HepG2 (cell line): Measurements from ENCODE around the gene RCN1. TPM values are rescaled to one million over a fixed set of nuclear protein-coding genes. Genes with fewer than 3 reads are reported as not detected.

Experiments
- AHR ChIP-seq: IDR thresholded peaks from 2 replicates; pipeline ENCODE4 v1.6.1; 2018; ENCODE audit warnings: missing genetic modification reagents, missing compliant biosample characterization
- ARNT2 ChIP-seq: sonication (generic); formaldehyde crosslinking; IDR thresholded peaks from 2 replicates; pipeline ENCODE4 v1.8.0; 2022; ENCODE audit warnings: mild to moderate bottlenecking, low read depth, missing genetic modification reagents, moderate library complexity
- FOXO1 ChIP-seq: sonication (generic); formaldehyde crosslinking; IDR thresholded peaks from 2 replicates; pipeline ENCODE4 v1.4.0; 2020; ENCODE audit warnings: missing genetic modification reagents
- HOXA5 ChIP-seq: sonication (generic); formaldehyde crosslinking; IDR thresholded peaks from 2 replicates; pipeline ENCODE4 v1.4.0; 2020; ENCODE audit warnings: missing genetic modification reagents
- MAZ ChIP-seq, 2 experiments: sonication (generic) in 1 of 2; formaldehyde crosslinking in 1 of 2; IDR thresholded peaks; 2 replicates each; pipeline versions ENCODE4 v1.5.0 to v1.6.1; 2012 to 2020; ENCODE audit warnings: low read depth in 2 of 2, mild to moderate bottlenecking in 2 of 2, borderline replicate concordance in 1 of 2, improper control_type of control experiment in 1 of 2, low read length in 1 of 2, missing genetic modification reagents in 1 of 2, moderate library complexity in 1 of 2
- MTA1 ChIP-seq: sonication (generic); formaldehyde crosslinking; IDR thresholded peaks from 2 replicates; pipeline ENCODE4 v1.4.0; 2020; ENCODE audit warnings: missing genetic modification reagents, mild to moderate bottlenecking, borderline replicate concordance
- PCBP1 ChIP-seq: fragments of 200-400 bp; formaldehyde crosslinking; IDR thresholded peaks from 2 replicates; pipeline ENCODE4 v1.6.1; 2017; ENCODE audit warnings: mild to moderate bottlenecking, low read depth, low read length, borderline replicate concordance
- POGK ChIP-seq: sonication (generic); formaldehyde crosslinking; conservative IDR thresholded peaks from 2 replicates; pipeline ENCODE4 v1.8.0; 2022; ENCODE audit warnings: mild to moderate bottlenecking, moderate library complexity, missing genetic modification reagents
- RXRB ChIP-seq: IDR thresholded peaks from 2 replicates; pipeline ENCODE4 v1.6.1; 2016; ENCODE audit warnings: borderline replicate concordance, missing genetic modification reagents, missing compliant biosample characterization
- TFDP1 ChIP-seq: IDR thresholded peaks from 2 replicates; pipeline ENCODE4 v1.6.1; 2016; ENCODE audit warnings: missing compliant biosample characterization, missing genetic modification reagents, borderline replicate concordance
- THYN1 ChIP-seq: sonication (generic); formaldehyde crosslinking; IDR thresholded peaks from 2 replicates; pipeline ENCODE4 v1.8.1; 2023; ENCODE audit warnings: low read depth, mild to moderate bottlenecking, moderate library complexity, missing genetic modification reagents, borderline replicate concordance
- ZFP91 ChIP-seq: sonication (generic); formaldehyde crosslinking; IDR thresholded peaks from 2 replicates; pipeline ENCODE4 v1.9.0; 2022; ENCODE audit warnings: missing genetic modification reagents, mild to moderate bottlenecking, borderline replicate concordance
- ZNF224 ChIP-seq: sonication (generic); formaldehyde crosslinking; IDR thresholded peaks from 2 replicates; pipeline ENCODE4 v1.5.0; 2020; ENCODE audit warnings: mild to moderate bottlenecking, missing genetic modification reagents
- ZNF672 ChIP-seq: sonication (generic); formaldehyde crosslinking; IDR thresholded peaks from 2 replicates; pipeline ENCODE4 v1.8.1; 2022; ENCODE audit warnings: missing genetic modification reagents
- ZNF678 ChIP-seq: sonication (generic); formaldehyde crosslinking; IDR thresholded peaks from 2 replicates; pipeline ENCODE4 v1.4.0; 2020; ENCODE audit warnings: mild to moderate bottlenecking, missing genetic modification reagents
- ZNF773 ChIP-seq: sonication (generic); formaldehyde crosslinking; IDR thresholded peaks from 2 replicates; pipeline ENCODE4 v1.4.0; 2020; ENCODE audit warnings: missing genetic modification reagents, borderline replicate concordance
- polyA plus RNA-seq, 8 experiments: library from polyadenylated mRNA; depleted of rRNA in 3 of 8; stranded (reverse) in 7 of 8; unstranded in 1 of 8; fragments of >200 nt; fragmentation: Illumina TruSeq in 4 of 8; extraction: Trizol in 4 of 8; gene quantifications; 2 replicates each; pipeline versions ENCODE4 v1.2.1 to v1.2.3, GENCODE V29; 2011 to 2016; ENCODE audit warnings: low read depth in 4 of 8, missing spikeins in 1 of 8, mixed read lengths in 1 of 8; ENCODE audit not compliant: insufficient read depth in 1 of 8
- total RNA-seq, 5 experiments: library from RNA; depleted of rRNA; stranded (reverse); fragments of >200 nt; fragmentation: Illumina TruSeq; extraction: Trizol; gene quantifications; 2 replicates each; pipeline ENCODE4 v1.2.3, GENCODE V29; 2016; ENCODE audit warnings: low read depth in 1 of 5
- TF ChIP-seq, protein P1 (sequence below): sonication (generic); formaldehyde crosslinking; IDR thresholded peaks from 2 replicates; pipeline ENCODE4 v1.4.0; 2020; ENCODE audit warnings: missing genetic modification reagents
- TF ChIP-seq, protein P2 (sequence below): sonication (generic); formaldehyde crosslinking; IDR thresholded peaks from 2 replicates; pipeline ENCODE4 v1.4.0; 2020; ENCODE audit warnings: mild to moderate bottlenecking, missing genetic modification reagents

Gene RCN1
- total and polyA plus RNA-seq, 2 of the 13 experiments (the other 11 are each of a cell fraction or from before 2014, with no cell fraction given), result 22.0 to 28.5 TPM

GRCh38 chr11:32090545-32091370 lies at the start of gene RCN1 (continued):
- no peak for TF ChIP-seq POGK
- TF ChIP-seq HOXA5 (CRISPR knock-in tag), result no peak
- TF ChIP-seq PCBP1, result no peak
- TF ChIP-seq MAZ (IDR thresholded peaks at IDR 0.05; ENCODE audit: borderline replicate concordance, low read depth, low read length), result no peak
- TF ChIP-seq MAZ (CRISPR knock-in tag; IDR thresholded peaks at IDR 0.05; ENCODE audit: low read depth), result peak; percentile 17; the same call in 1 of the 2 replicates
- TF ChIP-seq RXRB (CRISPR knock-in tag), result no peak
- TF ChIP-seq, protein P1, sequence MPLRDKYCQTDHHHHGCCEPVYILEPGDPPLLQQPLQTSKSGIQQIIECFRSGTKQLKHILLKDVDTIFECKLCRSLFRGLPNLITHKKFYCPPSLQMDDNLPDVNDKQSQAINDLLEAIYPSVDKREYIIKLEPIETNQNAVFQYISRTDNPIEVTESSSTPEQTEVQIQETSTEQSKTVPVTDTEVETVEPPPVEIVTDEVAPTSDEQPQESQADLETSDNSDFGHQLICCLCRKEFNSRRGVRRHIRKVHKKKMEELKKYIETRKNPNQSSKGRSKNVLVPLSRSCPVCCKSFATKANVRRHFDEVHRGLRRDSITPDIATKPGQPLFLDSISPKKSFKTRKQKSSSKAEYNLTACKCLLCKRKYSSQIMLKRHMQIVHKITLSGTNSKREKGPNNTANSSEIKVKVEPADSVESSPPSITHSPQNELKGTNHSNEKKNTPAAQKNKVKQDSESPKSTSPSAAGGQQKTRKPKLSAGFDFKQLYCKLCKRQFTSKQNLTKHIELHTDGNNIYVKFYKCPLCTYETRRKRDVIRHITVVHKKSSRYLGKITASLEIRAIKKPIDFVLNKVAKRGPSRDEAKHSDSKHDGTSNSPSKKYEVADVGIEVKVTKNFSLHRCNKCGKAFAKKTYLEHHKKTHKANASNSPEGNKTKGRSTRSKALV (CRISPR knock-in tag), result peak; percentile 76; the same call in 1 of the 2 replicates
- no peak for TF ChIP-seq THYN1
- 0 out of 2 replicates have a peak, but pooled peaks have one; percentile 50 for TF ChIP-seq ZNF678
- no peak for TF ChIP-seq AHR (CRISPR knock-in tag)
- peak; percentile 30; the same call in 1 of the 2 replicates for TF ChIP-seq ZNF672 (CRISPR knock-in tag)
- peak; percentile 67; the same call in 1 of the 2 replicates for TF ChIP-seq ARNT2 (CRISPR knock-in tag)
- TF ChIP-seq ZNF224 (CRISPR knock-in tag), result no peak
- TF ChIP-seq ZNF773, result no peak
- TF ChIP-seq, protein P2, sequence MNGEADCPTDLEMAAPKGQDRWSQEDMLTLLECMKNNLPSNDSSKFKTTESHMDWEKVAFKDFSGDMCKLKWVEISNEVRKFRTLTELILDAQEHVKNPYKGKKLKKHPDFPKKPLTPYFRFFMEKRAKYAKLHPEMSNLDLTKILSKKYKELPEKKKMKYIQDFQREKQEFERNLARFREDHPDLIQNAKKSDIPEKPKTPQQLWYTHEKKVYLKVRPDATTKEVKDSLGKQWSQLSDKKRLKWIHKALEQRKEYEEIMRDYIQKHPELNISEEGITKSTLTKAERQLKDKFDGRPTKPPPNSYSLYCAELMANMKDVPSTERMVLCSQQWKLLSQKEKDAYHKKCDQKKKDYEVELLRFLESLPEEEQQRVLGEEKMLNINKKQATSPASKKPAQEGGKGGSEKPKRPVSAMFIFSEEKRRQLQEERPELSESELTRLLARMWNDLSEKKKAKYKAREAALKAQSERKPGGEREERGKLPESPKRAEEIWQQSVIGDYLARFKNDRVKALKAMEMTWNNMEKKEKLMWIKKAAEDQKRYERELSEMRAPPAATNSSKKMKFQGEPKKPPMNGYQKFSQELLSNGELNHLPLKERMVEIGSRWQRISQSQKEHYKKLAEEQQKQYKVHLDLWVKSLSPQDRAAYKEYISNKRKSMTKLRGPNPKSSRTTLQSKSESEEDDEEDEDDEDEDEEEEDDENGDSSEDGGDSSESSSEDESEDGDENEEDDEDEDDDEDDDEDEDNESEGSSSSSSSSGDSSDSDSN (CRISPR knock-in tag), result peak; percentile 90; the same call in 1 of the 2 replicates
- peak; percentile 44; the same call in 1 of the 2 replicates for TF ChIP-seq MTA1 (CRISPR knock-in tag)
- 0 out of 2 replicates have a peak, but pooled peaks have one; percentile 15 for TF ChIP-seq TFDP1
- no peak; the same call in 1 of the 2 replicates for TF ChIP-seq ZFP91 (CRISPR knock-in tag)
- TF ChIP-seq FOXO1 (CRISPR knock-in tag), result 0 out of 2 replicates have a peak, but pooled peaks have one; percentile 16
